ENCODE results near the gene CAST. TPM values are rescaled to one million over a fixed set of nuclear protein-coding genes. Genes with fewer than 3 reads are reported as not detected.
"Not testable (repeated sequence)": the region's sequence is repeated elsewhere in the genome, so short reads cannot be mapped to it uniquely, and the experiment has no call there.

CAST gene
- total and polyA plus RNA-seq, 8 donors: 26.5 to 100 (median 63.6) TPM

- ATAC-seq (peak in 3 of 4 donors; percentile 55 to 64 (median 60)), FAIRE-seq (no peak), DNase-seq (no peak)
- H3K4me3 ChIP-seq: no peak overlapping the region
- 65 to 73% methylated on average over 2 of the region's 2 CpGs for WGBS, 2 donors
- no peak overlapping the region for H3K27ac ChIP-seq
- no peaks in the 10 kb centered on the region for H3K4me1 ChIP-seq
- intact Hi-C loops (cut with DNase I): no loop called here
- no peak for TF ChIP-seq CTCF (IDR thresholded peaks at IDR 0.05)
- H3K36me3 ChIP-seq: peaks cover 4 to 34% (median 7%) of the 10 kb centered on the region in 3 donors
- H3K27me3 ChIP-seq: no peaks in the 10 kb centered on the region
- H3K9me3 ChIP-seq: no peaks in the 10 kb centered on the region
These were observed 134.3 kb downstream of the CAST start for GRCh38 chr5:96796434-96796833.

- H3K27ac ChIP-seq; H3K4me3 ChIP-seq; intact Hi-C loops (cut with DNase I); H3K9me3 ChIP-seq; DNase-seq; H3K27me3 ChIP-seq; FAIRE-seq; ATAC-seq: not testable (repeated sequence)
- WGBS, 2 donors: 67 to 81% methylated on average over 11 of the region's 11 CpGs
- H3K36me3 ChIP-seq: peaks cover 0 to 11% (median 4%) of the 10 kb centered on the region in 3 donors
- peaks cover 0 to 16% (median 3%) of the 10 kb centered on the region in 3 donors for H3K4me1 ChIP-seq
These were observed 139.5 kb downstream of the CAST start for GRCh38 chr5:96801718-96802117.

- Histone ChIP-seq H3K9me3 (no peaks in the 10 kb centered on the region), H3K36me3 (no peaks in the 10 kb centered on the region), H3K4me1 (peaks cover 0 to 15% (median 3%) of the 10 kb centered on the region in 3 donors), H3K27me3 (no peaks in the 10 kb centered on the region), H3K4me3 (peak overlapping the region; percentile 57 to 81 (median 72)), H3K27ac (peak overlapping the region; percentile 97 to 100 (median 99))
- peak; percentile 74 to 87 (median 86) for ATAC-seq
- intact Hi-C loops (cut with DNase I): no loop called here
- 0% methylated on average over 19 to 37 of the region's 37 CpGs for WGBS, 2 donors
- FAIRE-seq: no peak
- DNase-seq: peak; percentile 82 to 95 (median 90)
- no peak for TF ChIP-seq CTCF (IDR thresholded peaks at IDR 0.05)
These were observed 145.0 kb downstream of the CAST start for GRCh38 chr5:96807075-96807654.

- FAIRE-seq (no peak), DNase-seq (no peak), ATAC-seq (no peak)
- TF ChIP-seq CTCF (IDR thresholded peaks at IDR 0.05): no peak
- peaks cover 0 to 15% (median 3%) of the 10 kb centered on the region in 3 donors for H3K4me1 ChIP-seq
- H3K36me3 ChIP-seq: no peaks in the 10 kb centered on the region
- H3K9me3 ChIP-seq: no peaks in the 10 kb centered on the region
- intact Hi-C loops (cut with DNase I): no loop called here
- H3K27me3 ChIP-seq: no peaks in the 10 kb centered on the region
- 3 to 12% methylated on average over 2 of the region's 2 CpGs for WGBS, 2 donors
- H3K27ac ChIP-seq: peak overlapping the region in 3 of 4 donors; percentile 64 to 100 (median 75)
- H3K4me3 ChIP-seq: peak overlapping the region in 3 of 4 donors; percentile 7 to 81 (median 72)
These were observed 146.3 kb downstream of the CAST start for GRCh38 chr5:96808541-96808828.

GRCh38 chr5:96808868-96809558, 146.8 kb downstream of the CAST start:
- Histone ChIP-seq H3K4me1 (peaks cover 0 to 15% (median 3%) of the 10 kb centered on the region in 3 donors), H3K27ac (peak overlapping the region in 2 of 4 donors; percentile 64 to 100), H3K36me3 (no peaks in the 10 kb centered on the region), H3K4me3 (peak overlapping the region in 2 of 4 donors; percentile 7 to 72), H3K9me3 (no peaks in the 10 kb centered on the region), H3K27me3 (no peaks in the 10 kb centered on the region)
- DNase-seq (no peak), ATAC-seq (no peak), FAIRE-seq (no peak)
- 82 to 88% methylated on average over 8 of the region's 8 CpGs for WGBS, 2 donors
- intact Hi-C loops (cut with DNase I): no loop called here
- TF ChIP-seq CTCF (IDR thresholded peaks at IDR 0.05): no peak

All from pancreas (tissue), 10 donors.